H1 (cell line): Measurements from ENCODE around the gene DCUN1D4. TPM values are rescaled to one million over a fixed set of nuclear protein-coding genes. Genes with fewer than 3 reads are reported as not detected.

Experiments used
- CTCF ChIA-PET: fragments of 300-600 bp; sonication (Branson Sonifier 250); formaldehyde crosslinking; loops from one replicate; lab custom pipeline; 2021; ENCODE audit not compliant: partially characterized antibody; lab: Charles Lee
- POLR2A ChIA-PET: fragments of 300-600 bp; sonication (Branson Sonifier 250); formaldehyde crosslinking; loops from one replicate; lab custom pipeline; 2021; ENCODE audit warnings: inconsistent platforms; ENCODE audit not compliant: partially characterized antibody; lab: Charles Lee
- DNase-seq, 2 experiments: peaks; one replicate each; pipeline versions ENCODE4 v3.0.0 to v3.0.0-alpha.2; 2010 to 2022; ENCODE audit warnings: low spot score in 2 of 2, low read depth in 1 of 2, mixed read lengths in 1 of 2
- FAIRE-seq: peaks from 2 replicates; lab custom pipeline; 2011; peaks lifted over from hg19 to GRCh38; lab: Jason Lieb, UNC
- H2AFZ ChIP-seq: 2 replicates; pipeline ENCODE4 v1.8.1; 2012; ENCODE audit warnings: low read length, inconsistent platforms
- H2AK5ac ChIP-seq: 2 replicates; pipeline ENCODE4 v1.6.1; 2013; ENCODE audit warnings: low read depth, low read length
- H2BK120ac ChIP-seq: replicated peaks from 2 replicates; pipeline ENCODE3; 2013; ENCODE audit warnings: low read depth, low read length, inconsistent platforms
- H2BK12ac ChIP-seq: 2 replicates; pipeline ENCODE4 v1.6.1; 2013; ENCODE audit warnings: low read depth, low read length
- H2BK15ac ChIP-seq: 2 replicates; pipeline ENCODE4 v1.6.1; 2013; ENCODE audit warnings: low read length
- H2BK20ac ChIP-seq: 2 replicates; pipeline ENCODE4 v1.6.1; 2013; ENCODE audit warnings: low read length
- H2BK5ac ChIP-seq: 2 replicates; pipeline ENCODE4 v1.6.1; 2013; ENCODE audit warnings: low read depth, low read length
- H3K14ac ChIP-seq: 2 replicates; pipeline ENCODE4 v1.6.1; 2013; ENCODE audit warnings: inconsistent platforms; ENCODE audit not compliant: insufficient read length
- H3K18ac ChIP-seq: 2 replicates; pipeline ENCODE4 v1.6.1; 2013; ENCODE audit warnings: low read length; ENCODE audit errors: extremely low read depth
- H3K23ac ChIP-seq: 2 replicates; pipeline ENCODE4 v1.6.1; 2013; ENCODE audit warnings: inconsistent platforms; ENCODE audit not compliant: insufficient read length
- H3K23me2 ChIP-seq: 2 replicates; pipeline ENCODE4 v1.6.1; 2013; ENCODE audit warnings: low read depth, low read length
- H3K27ac ChIP-seq: 2 replicates; pipeline ENCODE4 v1.6.1; 2011; ENCODE audit warnings: low read depth, low read length, inconsistent platforms
- H3K27me3 ChIP-seq, 4 experiments: replicated peaks in 1 of 4; 1 replicate in 1 of 4; 2 replicates in 3 of 4; pipeline versions ENCODE4 v1.6.1 to v1.8.1; 2011 to 2013; ENCODE audit warnings: low read length in 3 of 4, mild to moderate bottlenecking in 3 of 4, inconsistent platforms in 2 of 4, mixed read lengths in 2 of 4, moderate library complexity in 1 of 4; ENCODE audit not compliant: control insufficient read depth in 3 of 4, insufficient read depth in 3 of 4; ENCODE audit errors: extremely low read depth in 1 of 4
- H3K36me3 ChIP-seq, 4 experiments: 2 replicates each; pipeline versions ENCODE4 v1.6.1 to v1.8.1; 2011 to 2013; ENCODE audit warnings: mild to moderate bottlenecking in 4 of 4, low read length in 3 of 4, moderate library complexity in 2 of 4, control low read depth in 1 of 4, inconsistent platforms in 1 of 4; ENCODE audit not compliant: insufficient read depth in 4 of 4, control insufficient read depth in 2 of 4
- H3K4ac ChIP-seq: replicated peaks from 2 replicates; pipeline ENCODE3; 2013; ENCODE audit warnings: low read length, low read depth, mixed read lengths, inconsistent platforms; ENCODE audit not compliant: insufficient read length
- H3K4me1 ChIP-seq, 4 experiments: replicated peaks in 1 of 4; 1 replicate in 1 of 4; 2 replicates in 3 of 4; pipeline versions ENCODE4 v1.6.1 to v1.8.1; 2011 to 2013; ENCODE audit warnings: low read length in 3 of 4, inconsistent platforms in 2 of 4, mixed read lengths in 1 of 4; ENCODE audit not compliant: insufficient read depth in 4 of 4, control insufficient read depth in 3 of 4
- H3K4me2 ChIP-seq, 2 experiments: 2 replicates each; pipeline versions ENCODE4 v1.6.1 to v1.8.1; 2011 to 2013; ENCODE audit warnings: low read depth in 2 of 2, low read length in 2 of 2, control low read depth in 1 of 2, inconsistent platforms in 1 of 2, mild to moderate bottlenecking in 1 of 2; ENCODE audit not compliant: insufficient read depth in 1 of 2
- H3K4me3 ChIP-seq, 4 experiments: fragments of 200-600, 300-600 bp in 1 of 4; sonication (generic), shearing (Covaris generic), sonication (Bioruptor Twin) in 1 of 4; 2 replicates each; pipeline versions ENCODE4 v1.5.1 to v1.8.1; 2011 to 2016; ENCODE audit warnings: low read length in 4 of 4, low read depth in 3 of 4, control low read depth in 2 of 4, inconsistent platforms in 2 of 4, mild to moderate bottlenecking in 2 of 4, mixed read lengths in 1 of 4, moderate library complexity in 1 of 4; ENCODE audit not compliant: insufficient read depth in 2 of 4; ENCODE audit errors: extremely low read depth in 1 of 4
- H3K56ac ChIP-seq: replicated peaks from 2 replicates; pipeline ENCODE3; 2013; ENCODE audit warnings: low read depth, mild to moderate bottlenecking, mixed read lengths, low read length, inconsistent platforms; ENCODE audit not compliant: insufficient read length
- H3K79me1 ChIP-seq: 2 replicates; pipeline ENCODE4 v1.6.1; 2013; ENCODE audit warnings: low read depth, low read length, control low read depth
- H3K79me2 ChIP-seq, 2 experiments: 2 replicates each; pipeline versions ENCODE4 v1.6.1 to v1.8.1; 2012 to 2013; ENCODE audit warnings: low read length in 2 of 2, mild to moderate bottlenecking in 2 of 2, inconsistent platforms in 1 of 2; ENCODE audit not compliant: insufficient read depth in 2 of 2, control insufficient read depth in 1 of 2
- H3K9ac ChIP-seq, 4 experiments: replicated peaks in 1 of 4; 1 replicate in 1 of 4; 2 replicates in 3 of 4; pipeline versions ENCODE4 v1.6.1 to v1.8.1; 2011 to 2013; ENCODE audit warnings: low read depth in 3 of 4, low read length in 3 of 4, control low read depth in 2 of 4, mild to moderate bottlenecking in 2 of 4, moderate library complexity in 2 of 4, inconsistent platforms in 1 of 4; ENCODE audit errors: extremely low read depth in 1 of 4
- H3K9me3 ChIP-seq, 2 experiments: 2 replicates each; pipeline versions ENCODE4 v1.6.1 to v1.8.1; 2012 to 2013; ENCODE audit warnings: mild to moderate bottlenecking in 2 of 2, moderate library complexity in 2 of 2, control low read depth in 1 of 2, inconsistent platforms in 1 of 2, low read depth in 1 of 2, low read length in 1 of 2, mixed read lengths in 1 of 2; ENCODE audit not compliant: insufficient read depth in 2 of 2
- H4K20me1 ChIP-seq, 2 experiments: replicated peaks in 1 of 2; 2 replicates each; pipeline versions ENCODE3 to v1.8.1; 2011 to 2013; ENCODE audit warnings: inconsistent platforms in 2 of 2, low read length in 2 of 2, mild to moderate bottlenecking in 1 of 2; ENCODE audit not compliant: insufficient read depth in 2 of 2, control insufficient read depth in 1 of 2
- H4K5ac ChIP-seq: 2 replicates; pipeline ENCODE4 v1.6.1; 2013; ENCODE audit warnings: low read length, low read depth, mixed read lengths, inconsistent platforms; ENCODE audit not compliant: insufficient read length
- H4K8ac ChIP-seq: 2 replicates; pipeline ENCODE4 v1.8.0; 2013; ENCODE audit warnings: mild to moderate bottlenecking, moderate library complexity, low read length, inconsistent platforms; ENCODE audit not compliant: insufficient read depth; ENCODE audit errors: extremely low read depth
- H4K91ac ChIP-seq: replicated peaks from 2 replicates; pipeline ENCODE3; 2013; ENCODE audit warnings: low read length, mixed read lengths, inconsistent platforms; ENCODE audit not compliant: insufficient read length
- EP300 ChIP-seq, 2 experiments: IDR thresholded peaks; 1 replicate in 1 of 2; 2 replicates in 1 of 2; pipeline ENCODE4 v1.6.1; 2011 to 2012; ENCODE audit warnings: low read depth in 2 of 2, low read length in 2 of 2, mild to moderate bottlenecking in 2 of 2, borderline replicate concordance in 1 of 2, inconsistent platforms in 1 of 2, moderate library complexity in 1 of 2
- FOSL1 ChIP-seq: IDR thresholded peaks from 2 replicates; pipeline ENCODE4 v1.6.1; 2011; ENCODE audit warnings: mild to moderate bottlenecking, low read depth, low read length, moderate library complexity; ENCODE audit not compliant: insufficient read depth
- HDAC2 ChIP-seq, 2 experiments: fragments of 300-600 bp in 1 of 2; sonication (generic) in 1 of 2; IDR thresholded peaks; 2 replicates each; pipeline ENCODE4 v1.6.1; 2011 to 2012; ENCODE audit warnings: low read depth in 2 of 2, low read length in 2 of 2, mild to moderate bottlenecking in 2 of 2, moderate library complexity in 2 of 2, borderline replicate concordance in 1 of 2, inconsistent platforms in 1 of 2
- JUN ChIP-seq: IDR thresholded peaks from 2 replicates; pipeline ENCODE4 v1.6.1; 2011; ENCODE audit warnings: low read depth, mild to moderate bottlenecking, improper control_type of control experiment, low read length
- NRF1 ChIP-seq: IDR thresholded peaks from 2 replicates; pipeline ENCODE4 v1.6.1; 2011; ENCODE audit warnings: mild to moderate bottlenecking, low read depth, low read length, improper control_type of control experiment
- POU5F1 ChIP-seq: IDR thresholded peaks from 2 replicates; pipeline ENCODE4 v1.6.1; 2011; ENCODE audit warnings: low read depth, mild to moderate bottlenecking, low read length, moderate library complexity
- RAD21 ChIP-seq, 2 experiments: IDR thresholded peaks in 1 of 2; conservative IDR thresholded peaks in 1 of 2; 2 replicates each; pipeline ENCODE4 v1.6.1; 2011; ENCODE audit warnings: low read depth in 2 of 2, low read length in 2 of 2, improper control_type of control experiment in 1 of 2, inconsistent platforms in 1 of 2, mild to moderate bottlenecking in 1 of 2, moderate library complexity in 1 of 2
- SP2 ChIP-seq: IDR thresholded peaks from 2 replicates; pipeline ENCODE4 v1.6.1; 2012; ENCODE audit warnings: mild to moderate bottlenecking, low read length, inconsistent platforms
- SP4 ChIP-seq: IDR thresholded peaks from 2 replicates; pipeline ENCODE4 v1.6.1; 2012; ENCODE audit warnings: low read length, inconsistent platforms
- TCF12 ChIP-seq: IDR thresholded peaks from 2 replicates; pipeline ENCODE4 v1.6.1; 2011; ENCODE audit warnings: low read depth, mild to moderate bottlenecking, low read length
- TEAD4 ChIP-seq: IDR thresholded peaks from 2 replicates; pipeline ENCODE4 v1.6.1; 2012; ENCODE audit warnings: low read depth, low read length, inconsistent platforms, mixed read lengths
- WGBS, 2 experiments: shearing (Covaris generic) in 1 of 2; methylation state at CpG; one replicate each; pipeline versions ENCODE4 v1.1.6 to v1.1.7; 2013 to 2015; ENCODE audit warnings: low lambda C conversion rate in 2 of 2, mixed read lengths in 2 of 2, inconsistent platforms in 1 of 2, low coverage in 1 of 2, missing lambda C conversion rate in 1 of 2; ENCODE audit not compliant: insufficient replicate concordance in 2 of 2, insufficient coverage in 1 of 2, insufficient read length in 1 of 2; ENCODE audit errors: extremely low coverage in 1 of 2, missing lambda C conversion rate in 1 of 2; 5-methylcytosine and 5-hydroxymethylcytosine counted together
- polyA plus RNA-seq, 7 experiments: library from polyadenylated mRNA; depleted of rRNA in 3 of 7; stranded (reverse) in 5 of 7; unstranded in 2 of 7; fragments of >200 nt in 5 of 7; fragments of 200-250 nt in 2 of 7; gene quantifications; 1 replicate in 5 of 7; 2 replicates in 1 of 7; 4 replicates in 1 of 7; pipeline versions ENCODE4 v1.2.1 to v1.2.3, GENCODE V29; 2011 to 2013; ENCODE audit warnings: missing spikeins in 2 of 7, mixed read lengths in 2 of 7
- total RNA-seq: library from RNA; stranded (reverse); fragmentation: NEBNext Ultra II Directional; extraction: Animal tissue kit (Norgen Biotek cat#: 25700); gene quantifications from 2 replicates; pipeline ENCODE4 v1.2.1, GENCODE V29; 2021
- TF ChIP-seq, protein P1 (sequence below): IDR thresholded peaks from 2 replicates; pipeline ENCODE4 v1.6.1; 2012; ENCODE audit warnings: inconsistent platforms

Gene DCUN1D4
- total and polyA plus RNA-seq, 2 of the 8 experiments (the other 6 are each of a cell fraction or from before 2014, with no cell fraction given), result 22.9 to 55.9 TPM

DNA sequence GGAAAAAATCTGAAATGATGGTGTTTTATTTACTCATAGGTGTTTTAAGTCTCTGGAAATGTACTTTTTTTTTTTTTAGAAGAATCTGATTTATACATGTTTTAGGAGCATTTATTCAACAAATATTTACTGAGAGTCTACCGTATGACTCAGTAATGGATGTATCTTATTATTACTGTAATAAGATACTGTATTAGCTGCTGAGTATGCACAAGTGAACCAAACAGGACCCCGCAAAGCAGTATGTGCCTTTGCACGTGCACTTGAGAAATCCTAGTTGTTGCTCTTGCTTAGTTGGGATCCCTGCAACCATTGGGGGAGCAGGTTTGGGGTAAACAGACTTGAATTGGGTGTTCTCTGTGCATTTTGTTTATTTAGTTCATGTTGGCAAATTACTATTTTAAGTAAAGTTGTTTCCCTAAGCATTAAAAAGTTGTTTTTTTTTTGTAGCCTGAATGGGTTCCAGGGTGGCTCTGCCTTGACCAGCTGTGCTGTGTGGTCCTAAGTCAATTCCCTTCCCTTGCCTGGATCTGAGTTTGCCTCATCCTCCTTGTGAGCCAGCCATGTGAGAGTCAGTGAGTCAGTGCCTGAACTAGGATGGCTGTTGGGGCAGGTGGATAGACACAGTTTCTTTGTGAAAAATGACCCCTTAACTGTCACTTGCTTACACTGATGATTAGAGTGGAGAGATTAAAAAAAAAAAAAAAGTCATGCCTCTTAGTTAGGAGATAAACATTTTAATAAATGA is 27.7 kb downstream of the DCUN1D4 start:
- Histone ChIP-seq H3K79me2 (no peaks in the 10 kb centered on the region), H3K27me3 (no peaks in the 10 kb centered on the region), H3K4ac (no peak overlapping the region), H2BK20ac (no peak overlapping the region), H3K4me2 (no peak overlapping the region), H2AK5ac (no peak overlapping the region), H2AFZ (no peak overlapping the region), H4K5ac (no peak overlapping the region), H4K8ac (no peak overlapping the region), H3K9ac (no peak overlapping the region), H3K4me1 (no peaks in the 10 kb centered on the region), H2BK12ac (no peak overlapping the region), H2BK15ac (no peak overlapping the region), H4K20me1 (peaks cover 3% of the 10 kb centered on the region in 2 experiments), H3K18ac (no peak overlapping the region), H3K36me3 (peaks cover 7 to 51% (median 28%) of the 10 kb centered on the region in 4 experiments; a peak in 6 of 8 replicates), H2BK120ac (no peak overlapping the region), H3K23me2 (no peaks in the 10 kb centered on the region), H3K56ac (no peak overlapping the region), H3K23ac (no peak overlapping the region), H3K79me1 (no peaks in the 10 kb centered on the region; the same call in 1 of the 2 replicates), H2BK5ac (no peak overlapping the region), H4K91ac (no peak overlapping the region), H3K4me3 (no peak overlapping the region), H3K9me3 (no peaks in the 10 kb centered on the region), H3K27ac (no peak overlapping the region), H3K14ac (no peak overlapping the region)
- FAIRE-seq (no peak), DNase-seq (no peak)
- WGBS, 2 experiments, result 85% methylated on average over 3 of the region's 3 CpGs; no CpG with 5 or more reads in 1 of the 2 experiments
- POLR2A ChIA-PET, result no interaction called here
- CTCF ChIA-PET, result interaction anchor here (0.6 to 1.7 kb wide), 5 partner anchors 11 to 40 kb away, joined by 3 to 9 read pairs (median 4); no protein-coding TSS in a partner anchor
- TF ChIP-seq EP300 (IDR thresholded peaks at IDR 0.05; ENCODE audit: borderline replicate concordance in 1 of 2, low read depth in 2 of 2, low read length in 2 of 2), result no peak
- no peak for TF ChIP-seq SP4
- no peak for TF ChIP-seq SP2
- no peak for TF ChIP-seq NRF1
- TF ChIP-seq JUN, result no peak
- TF ChIP-seq TCF12, result no peak
- TF ChIP-seq, protein P1, sequence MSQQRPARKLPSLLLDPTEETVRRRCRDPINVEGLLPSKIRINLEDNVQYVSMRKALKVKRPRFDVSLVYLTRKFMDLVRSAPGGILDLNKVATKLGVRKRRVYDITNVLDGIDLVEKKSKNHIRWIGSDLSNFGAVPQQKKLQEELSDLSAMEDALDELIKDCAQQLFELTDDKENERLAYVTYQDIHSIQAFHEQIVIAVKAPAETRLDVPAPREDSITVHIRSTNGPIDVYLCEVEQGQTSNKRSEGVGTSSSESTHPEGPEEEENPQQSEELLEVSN, result no peak
- TF ChIP-seq FOSL1, result no peak
- TF ChIP-seq RAD21 (IDR thresholded peaks at IDR 0.05 in 1 of 2, conservative IDR thresholded peaks at IDR 0.05 in 1 of 2; ENCODE audit: low read depth in 2 of 2, low read length in 2 of 2), result no peak
- no peak for TF ChIP-seq TEAD4
- no peak for TF ChIP-seq POU5F1
- no peak for TF ChIP-seq HDAC2 (IDR thresholded peaks at IDR 0.05; ENCODE audit: borderline replicate concordance in 1 of 2, low read depth in 2 of 2, low read length in 2 of 2)
